Activated CD8-positive, alpha-beta memory T cell treated with anti-CD3 and anti-CD28 coated beads for 1 hour (primary cell): ENCODE data around the gene RAVER1.
"Not testable (repeated sequence)": the region's sequence is repeated elsewhere in the genome, so short reads cannot be mapped to it uniquely, and the experiment has no call there.

Experiments used
- DNase-seq, 2 donors: peaks; one replicate each; pipeline ENCODE4 v3.0.0-alpha.2; 2020; ENCODE audit warnings: low read depth in 1 of 2; ENCODE audit errors: extremely low read depth in 1 of 2

Gene RAVER1

GRCh38 chr19:10332965-10333757 is at the start of gene RAVER1:
Gene RAVER1, minus strand, starts transcription at chr19:10333529. Its CDS starts 22 bp downstream, at chr19:10333507.
- DNase-seq: peak; percentile 96

GRCh38 chr19:10383223-10383499 is 49.8 kb upstream of the RAVER1 start:
- DNase-seq: not testable (repeated sequence)

- peak; percentile 85 to 93 for DNase-seq
These were observed 47.2 kb upstream of the RAVER1 start, which contains the start of gene TYK2 for GRCh38 chr19:10380313-10381102. Gene TYK2, minus strand, starts transcription at chr19:10380572. Its CDS starts 2,166 bp downstream, at chr19:10378406.

DNA sequence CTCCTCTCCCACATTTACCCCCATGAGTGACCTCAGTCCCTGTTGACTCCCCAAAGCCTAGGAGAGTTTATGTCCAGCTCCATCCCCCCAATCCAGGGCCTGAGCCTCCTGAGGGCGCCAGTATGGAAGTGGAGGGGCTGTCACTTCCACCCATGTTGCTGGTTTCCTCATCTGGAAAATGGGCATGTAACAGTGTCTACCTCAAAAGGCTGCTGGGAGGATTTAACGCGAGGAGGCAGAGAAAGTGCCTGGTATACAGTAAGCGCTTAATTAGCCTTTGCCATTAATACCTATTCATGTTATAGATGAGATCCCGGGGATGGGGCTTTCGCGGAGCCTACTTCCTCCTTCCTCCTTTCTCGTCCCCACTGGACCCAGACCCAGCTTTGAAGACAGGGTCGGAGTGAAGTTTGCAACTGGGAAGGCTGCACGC is 46.6 kb upstream of the RAVER1 start:
- DNase-seq: no peak

DNA sequence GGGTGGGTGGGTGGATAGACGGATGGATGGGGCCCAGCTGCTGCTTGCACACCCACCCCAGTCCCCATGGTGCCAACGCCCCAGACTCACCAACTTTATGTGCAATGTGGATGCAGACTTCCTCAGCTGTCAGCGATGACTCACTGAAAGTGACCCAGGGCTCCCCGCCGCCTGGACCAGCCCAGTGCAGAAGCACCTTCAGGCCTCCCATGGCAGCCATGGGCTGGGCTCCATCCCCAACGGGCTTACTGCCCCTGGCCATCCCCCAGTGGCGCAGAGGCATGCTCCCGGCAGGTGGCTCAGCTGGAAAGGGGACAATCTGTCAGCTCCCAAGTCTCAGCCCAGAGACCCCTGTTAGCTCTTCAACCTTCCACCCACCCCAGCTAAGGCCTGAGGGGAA is 44.8 kb upstream of the RAVER1 start:
- DNase-seq: no peak

GRCh38 chr19:10377140-10377640 is 43.9 kb upstream of the RAVER1 start:
- not testable (repeated sequence) for DNase-seq

- no peak for DNase-seq
These were observed 41.6 kb upstream of the RAVER1 start for GRCh38 chr19:10374931-10375330.

DNA sequence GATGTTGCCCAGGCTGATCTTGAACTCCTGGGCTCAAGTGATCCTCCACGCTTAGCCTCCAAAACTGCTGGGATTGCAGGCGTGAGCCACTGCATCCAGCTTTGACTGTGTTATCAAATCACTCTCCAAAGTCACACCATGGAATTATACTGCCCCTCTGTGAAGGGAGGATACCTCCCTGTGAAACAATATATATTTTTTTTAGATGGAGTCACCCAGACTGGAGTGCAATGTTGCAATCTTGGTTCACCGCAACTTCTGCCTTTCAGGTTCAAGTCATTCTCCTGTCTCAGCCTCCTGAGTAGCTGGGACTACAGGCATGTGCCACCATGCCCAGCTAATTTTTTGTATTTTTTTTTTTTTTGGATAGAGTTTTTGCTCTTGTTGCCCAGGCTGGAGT is 39.4 kb upstream of the RAVER1 start:
- DNase-seq: no peak

GRCh38 chr19:10368101-10368803 is 34.9 kb upstream of the RAVER1 start:
- DNase-seq: no peak

DNA sequence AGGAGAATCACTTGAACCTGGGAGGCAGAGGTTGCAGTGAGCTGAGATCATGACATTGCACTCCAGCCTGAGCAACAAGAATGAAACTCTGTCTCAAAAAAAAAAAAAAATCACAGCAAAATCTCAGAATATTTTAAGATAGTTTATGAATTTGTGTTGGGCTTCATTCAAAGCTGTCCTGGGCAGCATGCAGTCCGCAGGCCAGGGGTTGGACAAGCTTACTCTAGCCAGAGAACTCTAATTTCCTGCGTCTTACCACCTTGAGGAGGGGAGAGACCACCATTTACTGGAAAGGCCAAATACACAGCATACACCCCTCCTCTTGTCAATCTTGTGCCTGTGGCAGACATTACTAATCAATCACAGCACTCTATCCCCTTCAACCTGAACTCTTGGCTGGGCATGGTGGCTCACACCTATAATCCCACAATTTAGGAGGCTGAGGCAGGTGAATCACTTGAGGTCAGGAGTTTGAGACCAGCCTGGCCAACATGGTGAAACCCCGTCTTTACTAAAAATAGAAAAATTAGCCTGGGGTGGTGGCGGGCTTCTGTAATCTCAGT is 33.7 kb upstream of the RAVER1 start:
- not testable (repeated sequence) for DNase-seq

DNA sequence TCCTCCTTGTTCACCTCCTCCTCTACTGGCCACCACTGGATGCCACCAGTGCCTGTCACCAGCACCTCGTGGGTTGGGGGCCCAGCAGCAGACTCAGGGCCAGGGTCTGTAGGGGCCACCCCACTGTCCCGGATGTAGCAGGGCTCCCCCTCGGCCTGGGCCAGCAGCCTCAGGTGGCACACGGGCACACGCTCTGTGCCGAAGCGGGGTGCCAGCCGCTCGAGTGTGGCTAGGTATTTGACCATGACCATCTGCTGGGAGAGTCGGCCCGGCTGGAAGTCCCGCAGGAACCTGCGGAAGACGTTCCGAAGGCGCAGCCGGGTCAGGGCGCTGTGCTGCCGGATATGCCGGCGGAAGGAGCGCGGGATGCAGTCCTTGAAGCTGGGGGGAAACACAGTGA is 32.2 kb upstream of the RAVER1 start:
- no peak for DNase-seq

DNA sequence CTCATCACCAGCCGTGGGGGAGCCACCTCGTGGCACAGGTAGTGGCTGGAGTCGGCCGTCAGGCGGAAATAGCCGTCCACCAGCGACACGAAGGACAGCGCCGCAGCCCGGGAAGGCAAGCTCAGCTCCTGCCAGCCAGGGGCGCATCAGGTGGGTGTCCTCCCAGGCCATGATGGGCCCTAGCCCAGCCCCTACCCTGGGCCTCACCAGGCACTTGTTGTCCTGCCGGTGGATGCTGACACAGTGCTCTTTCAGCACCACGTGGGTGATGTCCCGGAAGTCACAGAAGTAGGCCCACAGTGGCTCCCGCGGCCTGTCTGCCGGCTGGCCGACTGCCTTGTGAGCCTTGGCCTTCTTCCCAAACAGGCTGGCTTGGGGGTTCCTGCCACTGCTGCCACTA is 31.3 kb upstream of the RAVER1 start:
- DNase-seq: no peak

GRCh38 chr19:10363789-10364281 is 30.5 kb upstream of the RAVER1 start:
- no peak for DNase-seq

GRCh38 chr19:10362259-10362658 is 28.9 kb upstream of the RAVER1 start:
- DNase-seq: no peak

DNA sequence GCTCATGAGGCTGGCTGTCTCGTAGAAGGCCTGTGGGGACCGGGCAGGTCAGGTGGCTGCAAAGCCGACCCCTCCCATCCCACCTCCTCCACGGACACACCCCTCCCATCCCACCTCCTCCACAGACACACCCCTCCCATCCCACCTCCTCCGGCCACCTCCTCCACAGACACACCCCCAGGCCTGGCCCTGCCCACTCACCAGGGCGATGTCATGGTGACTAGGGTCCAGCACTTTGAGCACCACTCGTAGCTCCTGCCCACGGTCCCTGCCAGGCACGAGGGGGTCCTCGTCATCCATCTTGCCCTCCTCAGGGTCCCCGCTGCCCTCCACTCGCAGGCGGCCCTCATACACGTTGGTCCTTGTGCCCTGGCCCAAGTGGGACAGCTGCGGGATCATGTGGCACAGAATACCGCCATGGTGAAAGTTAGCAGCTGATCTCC is 28.3 kb upstream of the RAVER1 start:
- no peak for DNase-seq

- DNase-seq: no peak
These were observed 23.1 kb upstream of the RAVER1 start for GRCh38 chr19:10356431-10356830.

DNA sequence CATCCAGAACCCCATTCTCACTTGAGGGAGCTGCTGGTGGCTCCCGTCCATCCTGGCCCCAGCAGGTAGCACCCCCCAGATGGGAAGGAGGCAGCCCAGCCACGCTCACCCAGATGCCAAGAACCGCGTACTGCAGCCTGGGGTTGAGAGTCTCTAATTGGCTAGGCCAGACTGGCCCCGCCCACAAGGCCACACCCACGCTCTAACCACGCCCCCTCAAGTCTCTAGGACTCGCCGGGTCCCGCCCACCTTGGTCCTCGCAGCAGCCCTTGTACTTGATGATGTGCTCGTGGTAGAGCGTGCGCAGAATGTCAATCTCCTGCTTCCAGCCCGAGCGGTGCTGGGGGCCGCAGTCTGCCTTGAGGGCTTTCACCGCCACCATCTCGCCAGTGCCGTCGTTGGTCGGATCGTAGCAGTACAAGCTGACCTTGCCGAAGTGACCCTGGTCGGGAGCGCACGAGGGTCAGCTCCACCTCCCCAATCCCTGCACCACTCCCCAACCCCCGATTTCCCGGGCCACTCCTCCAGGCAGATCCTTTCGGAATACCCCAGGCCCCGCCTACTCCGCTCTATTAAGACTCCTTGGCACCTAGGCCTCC is 20.6 kb upstream of the RAVER1 start:
- no peak for DNase-seq

DNA sequence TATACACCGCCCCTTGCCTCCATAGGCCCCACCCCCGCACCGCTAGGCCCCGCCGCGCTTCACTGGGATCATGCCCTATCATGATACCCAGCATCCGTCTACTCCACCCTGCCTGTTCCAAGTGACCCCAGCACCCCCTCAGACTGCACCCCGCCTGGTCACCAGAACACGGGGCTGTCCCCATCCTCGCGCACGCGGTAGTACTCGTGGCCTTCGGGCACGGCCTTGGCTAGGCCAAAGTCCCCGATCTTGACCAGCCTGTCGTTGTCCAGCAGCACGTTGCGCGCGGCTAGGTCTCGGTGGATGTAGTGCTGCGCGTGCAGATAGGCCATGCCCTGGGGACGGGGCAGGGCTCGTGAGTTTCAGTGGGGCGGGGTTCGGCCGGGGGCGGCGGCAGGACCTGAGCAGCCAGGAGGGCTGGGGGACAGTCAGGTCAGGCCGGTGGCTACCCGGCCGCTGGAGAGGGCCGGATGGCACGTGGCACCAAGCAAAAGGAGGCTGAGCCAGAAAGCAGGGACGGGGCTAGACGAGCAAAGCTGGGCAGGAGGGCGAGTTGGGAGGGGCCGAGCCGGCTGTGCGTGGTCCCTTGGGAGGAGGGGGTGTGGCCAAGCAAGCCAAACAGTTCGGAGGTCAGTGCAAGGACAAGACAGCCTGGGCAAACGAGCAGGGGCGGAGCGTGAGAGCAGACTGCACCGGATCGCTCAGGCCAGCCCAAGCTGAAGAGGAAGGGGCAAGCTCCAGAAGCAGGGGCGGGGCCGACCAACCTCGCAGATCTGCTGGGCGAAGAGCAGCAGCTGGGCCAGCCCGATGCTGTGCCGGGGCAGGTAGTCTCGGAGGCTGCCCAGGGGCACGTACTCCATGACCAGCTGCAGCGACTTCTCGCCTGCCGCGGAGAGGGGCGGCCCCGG is 19.7 kb upstream of the RAVER1 start:
- DNase-seq: no peak

DNA sequence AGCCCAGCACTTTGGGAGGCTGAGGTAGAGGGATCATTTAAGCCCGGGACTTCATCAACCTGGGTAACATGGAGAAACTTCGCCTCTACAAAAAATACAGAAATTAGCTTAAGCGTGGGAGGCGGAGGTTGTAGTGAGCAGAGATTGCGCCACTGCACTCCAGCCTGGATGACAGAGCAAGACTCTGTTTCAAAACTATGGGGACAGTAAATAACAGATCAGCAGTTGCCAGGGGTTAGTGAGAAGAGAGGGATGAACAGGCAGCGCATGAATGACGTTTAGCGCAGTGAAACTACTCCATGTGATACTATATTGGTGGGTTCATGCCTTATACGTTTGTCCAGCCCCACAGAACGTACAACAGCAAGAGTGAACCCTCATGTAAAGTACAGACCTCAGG is 13.2 kb upstream of the RAVER1 start:
- DNase-seq: no peak
